Hematopoietic multipotent progenitor cell treated with erythropoietin and hydrocortisone succinate and interleukin-3 and kit ligand, for 15 days (in vitro differentiated cells): ENCODE results near the gene KRT15.
"Not testable (repeated sequence)": the region's sequence is repeated elsewhere in the genome, so short reads cannot be mapped to it uniquely, and the experiment has no call there.

ENCODE experiments used
- DNase-seq: peaks from one replicate; pipeline ENCODE4 v3.0.0-alpha.2; 2015; ENCODE audit warnings: low spot score

KRT15 gene

DNA sequence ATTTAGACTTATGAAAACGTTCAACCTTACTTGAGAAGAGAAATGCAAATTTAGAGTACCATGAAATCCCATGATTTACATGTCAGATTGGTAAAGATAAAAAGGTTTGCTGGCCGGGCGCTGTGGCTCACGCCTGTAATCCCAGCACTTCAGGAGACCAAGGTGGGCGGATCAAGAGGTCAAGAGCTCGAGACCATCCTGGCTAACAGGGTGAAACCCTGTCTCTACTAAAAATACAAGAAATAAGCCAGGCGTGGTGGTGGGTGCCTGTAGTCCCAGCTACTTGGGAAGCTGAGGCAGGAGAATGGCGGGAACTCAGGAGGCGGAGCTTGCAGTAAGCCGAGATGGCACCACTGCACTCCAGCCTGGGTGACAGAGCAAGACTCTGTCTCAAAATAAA lies 24.1 kb upstream of the KRT15 start:
- DNase-seq, result not testable (repeated sequence)

DNA sequence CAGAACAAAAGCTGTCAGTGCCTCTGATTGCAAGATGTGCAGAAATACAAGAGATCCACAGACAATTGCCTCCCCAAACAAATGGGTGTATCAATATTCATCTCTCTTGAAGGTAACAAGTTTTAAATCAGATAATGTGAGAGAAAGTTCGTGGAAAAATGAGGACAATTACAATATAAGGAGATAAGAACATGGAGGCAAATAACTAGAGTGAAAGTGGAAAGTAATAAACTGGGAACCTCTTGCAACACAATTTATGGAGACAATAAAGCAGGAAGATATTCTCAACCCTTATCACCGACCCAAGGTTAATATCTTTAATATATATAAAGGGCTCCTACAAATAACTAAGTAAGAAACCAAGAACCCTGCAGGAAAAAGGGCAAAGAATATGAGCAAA lies 23.7 kb upstream of the KRT15 start:
- DNase-seq, result no peak

DNA sequence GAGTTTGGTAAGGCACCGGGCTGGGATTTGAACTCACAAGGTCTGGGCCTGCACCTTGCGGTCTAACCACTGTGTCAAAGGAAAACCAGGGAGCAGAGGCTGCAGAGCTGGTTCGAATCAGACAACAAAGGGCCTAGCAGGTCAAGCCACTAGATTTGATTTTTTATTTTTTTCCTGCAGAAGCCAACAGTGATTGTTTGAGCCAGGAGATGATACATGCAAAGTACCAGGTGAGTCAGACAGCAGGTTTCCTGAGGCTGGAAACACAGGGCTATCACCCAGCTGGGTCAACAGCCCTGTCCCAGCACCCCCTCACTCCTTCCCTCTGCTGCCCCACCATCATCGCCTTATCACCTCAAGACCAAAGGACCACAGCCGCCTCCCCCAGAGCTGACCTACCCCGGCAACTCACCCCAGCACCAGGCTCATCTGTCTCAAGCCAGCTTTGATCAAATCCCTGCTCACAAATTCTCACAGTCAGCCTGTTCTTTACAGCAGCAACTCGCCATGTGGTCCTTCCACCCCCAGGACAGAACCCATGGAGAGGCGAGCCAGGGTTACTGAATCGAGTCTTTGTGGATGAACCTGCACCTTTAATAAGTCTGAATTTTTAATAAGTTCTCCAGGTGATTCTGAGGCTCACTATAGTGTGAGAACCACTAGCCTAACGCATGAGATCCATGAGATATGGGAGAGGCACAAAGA lies 22.4 kb upstream of the KRT15 start:
- no peak for DNase-seq

DNA sequence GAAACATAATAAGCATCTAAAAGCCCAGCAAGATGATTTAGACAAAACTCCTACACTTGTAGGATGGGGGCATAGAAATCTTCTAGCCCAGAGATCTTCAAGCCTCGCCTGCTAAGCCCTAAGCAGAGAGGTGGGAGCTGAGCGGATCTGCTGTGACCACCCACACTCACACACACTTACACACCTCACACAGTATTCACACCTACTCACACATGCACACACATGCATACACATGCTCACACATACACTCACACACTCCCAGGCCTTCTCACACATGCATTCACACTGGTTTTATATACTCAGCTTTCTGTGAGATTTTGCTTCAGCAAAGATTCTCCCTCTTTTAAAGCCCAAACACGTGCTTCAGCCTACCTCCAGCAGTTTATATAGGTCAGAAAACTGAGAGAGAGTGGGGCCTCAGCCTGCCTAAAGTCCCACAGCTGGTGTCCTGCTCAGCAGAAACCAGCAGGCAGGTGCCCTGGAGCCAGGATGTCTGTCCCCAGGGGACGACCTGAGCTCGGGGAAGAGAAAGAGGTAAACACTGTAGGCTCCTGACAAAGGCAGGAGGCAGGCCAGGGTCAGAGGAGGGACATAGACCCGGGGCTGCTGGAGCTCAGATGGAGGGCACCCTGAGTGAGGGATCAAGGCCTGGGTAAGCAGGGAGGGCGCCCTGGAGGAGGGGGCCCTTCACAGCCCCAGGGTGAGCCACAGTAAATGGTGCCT lies 21.4 kb upstream of the KRT15 start:
- no peak for DNase-seq

DNA sequence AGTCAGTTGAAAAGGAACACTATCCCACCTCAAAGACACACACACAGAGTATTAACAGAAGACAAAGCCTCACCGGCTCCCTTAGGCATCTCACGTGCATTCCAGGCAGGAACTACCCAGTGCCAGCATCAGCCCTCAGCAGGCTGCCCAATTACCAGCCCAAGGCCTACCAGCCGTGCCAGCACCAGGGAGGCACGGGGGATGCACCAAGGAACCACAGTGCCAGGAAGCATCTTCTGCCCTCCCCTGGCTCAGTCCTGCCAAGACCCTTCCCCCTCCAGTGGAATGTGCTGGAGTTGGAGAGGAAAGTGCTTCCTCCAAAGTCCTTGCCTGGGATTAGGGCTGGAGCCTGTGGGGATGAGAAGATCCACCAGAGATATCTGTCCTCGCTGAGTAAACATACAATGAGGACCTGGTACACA lies 20.4 kb upstream of the KRT15 start:
- no peak for DNase-seq

DNA sequence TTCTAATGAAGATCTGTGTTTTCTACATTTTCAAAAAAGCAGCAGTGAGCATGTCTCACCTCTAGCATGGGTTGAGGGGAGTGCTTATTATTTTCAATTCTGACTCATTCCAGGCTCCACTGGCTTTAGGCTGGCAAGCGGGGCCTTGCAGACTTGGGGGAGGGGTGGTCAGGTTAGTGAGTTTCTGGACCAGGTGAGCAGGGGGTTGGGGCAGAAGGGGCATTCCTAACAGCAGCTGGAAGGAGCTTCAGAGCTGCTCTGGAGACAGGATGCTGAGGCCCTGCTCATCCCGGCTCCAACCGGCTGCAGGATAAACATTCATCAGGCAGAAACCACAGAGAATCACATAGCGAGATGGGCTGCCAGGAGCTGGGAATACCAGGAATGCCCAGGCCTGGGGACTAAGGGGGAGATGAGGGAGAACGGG lies 19.9 kb upstream of the KRT15 start:
- DNase-seq, result no peak

DNA sequence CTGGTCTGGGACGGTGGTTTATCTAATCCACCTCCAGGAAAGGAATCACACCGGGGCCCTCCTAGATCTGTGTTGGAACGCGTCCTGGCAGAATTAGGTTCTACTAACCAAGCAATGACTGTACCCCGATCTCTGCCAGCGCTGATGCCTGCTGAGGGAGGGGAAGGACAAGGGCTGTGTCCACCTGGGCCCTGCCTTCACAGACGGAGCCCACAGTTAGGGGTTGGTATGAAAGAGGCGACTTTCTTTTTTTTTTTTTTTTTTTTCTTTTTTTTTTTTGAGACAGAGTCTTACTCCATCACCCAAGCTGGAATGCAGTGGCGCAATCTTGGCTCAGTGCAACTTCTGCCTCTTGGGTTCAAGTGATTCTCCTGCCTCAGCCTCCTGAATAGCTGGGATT lies 19.3 kb upstream of the KRT15 start:
- no peak for DNase-seq

DNA sequence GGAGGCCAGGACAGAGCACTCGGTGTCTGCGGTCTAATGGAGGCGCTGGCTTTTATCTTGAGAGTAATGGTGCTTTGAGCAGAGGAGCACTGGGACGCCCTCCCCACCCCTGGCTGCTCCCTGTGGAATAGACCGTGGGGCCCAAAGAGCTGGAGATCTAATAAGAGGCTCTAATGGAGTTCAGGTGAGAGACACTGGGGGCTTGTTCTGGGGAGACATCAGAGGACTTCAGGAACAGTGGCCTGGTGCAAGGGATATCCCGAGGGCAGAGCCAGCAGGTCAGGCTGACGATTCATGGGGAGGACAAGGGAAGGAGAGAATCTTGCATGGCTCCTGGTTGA lies 18.9 kb upstream of the KRT15 start:
- DNase-seq, result no peak

DNA sequence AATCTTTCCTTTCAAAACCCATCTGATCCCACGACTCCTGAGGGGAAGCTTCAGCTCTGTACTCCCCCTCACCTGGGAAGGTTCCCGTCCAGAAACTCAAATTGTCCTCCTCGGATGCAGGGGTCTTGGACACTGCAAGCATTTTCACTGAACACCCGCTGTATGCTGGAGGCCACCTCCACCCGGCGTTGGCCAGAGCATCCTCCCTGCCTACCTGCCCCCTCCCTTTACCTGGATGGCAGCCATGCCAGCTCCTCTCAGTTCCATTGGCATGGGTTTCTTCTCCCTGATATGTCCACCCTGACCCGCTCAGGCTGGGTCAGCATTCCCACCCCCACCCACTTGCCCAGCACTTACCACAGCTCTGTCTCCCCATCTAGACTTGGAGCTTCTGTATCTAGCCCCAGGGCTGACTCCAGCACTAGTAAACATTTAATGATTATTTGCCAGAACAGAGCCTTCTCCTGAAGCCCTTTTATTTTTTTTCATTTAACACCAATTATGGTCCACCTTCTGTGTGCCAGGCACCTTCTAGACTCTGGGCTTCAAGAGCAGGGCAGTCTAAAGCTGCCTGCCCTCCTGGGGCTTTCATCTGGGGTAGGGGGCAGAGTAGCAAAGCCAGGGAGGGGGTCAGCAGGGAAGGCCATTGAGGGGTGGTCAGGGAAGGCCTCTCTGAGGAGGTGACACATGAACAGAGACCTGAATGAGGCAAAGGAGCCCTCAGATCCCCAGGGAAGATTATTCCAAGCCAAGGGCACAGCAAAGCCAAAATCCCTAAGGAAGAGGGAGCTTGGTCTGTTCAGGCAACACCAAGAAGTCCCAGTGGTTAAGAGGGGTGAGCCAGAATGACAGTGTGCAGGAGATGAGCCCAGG lies 18.3 kb upstream of the KRT15 start:
- no peak for DNase-seq

DNA sequence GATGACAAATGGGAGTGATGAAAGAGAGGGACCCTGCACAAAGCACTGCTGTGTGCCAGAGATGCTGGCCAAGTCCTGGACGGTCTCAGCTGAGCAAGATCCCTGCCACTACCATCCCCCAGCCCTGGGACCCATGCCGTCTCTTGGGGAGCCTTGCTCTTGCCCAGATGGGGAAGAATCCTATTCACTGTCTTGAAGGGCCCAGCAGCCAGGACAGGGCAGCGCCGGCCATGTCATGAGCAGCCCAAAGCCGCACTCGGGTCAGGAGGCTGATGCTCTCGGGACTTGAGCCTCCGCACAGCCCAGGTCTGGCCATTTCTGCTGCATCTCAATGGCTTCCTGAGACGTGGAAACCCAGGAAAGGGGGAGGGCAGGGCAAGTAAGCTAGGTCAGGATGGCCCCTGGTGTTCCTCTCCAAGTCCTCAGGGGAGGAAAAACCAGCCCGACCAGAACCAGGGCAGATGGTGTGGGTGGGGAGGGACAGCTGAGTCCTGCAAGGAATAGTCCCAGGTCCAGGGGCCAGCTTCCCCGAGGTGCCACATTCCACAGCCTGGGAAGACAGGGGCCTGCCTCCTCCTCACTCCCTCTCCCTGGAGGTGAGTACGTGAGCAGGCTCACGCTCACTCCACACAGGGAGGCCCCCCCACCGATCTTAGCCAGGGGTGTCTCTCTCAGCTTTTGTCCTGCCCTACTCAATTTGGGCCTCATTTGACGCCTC lies 17.2 kb upstream of the KRT15 start:
- no peak for DNase-seq

DNA sequence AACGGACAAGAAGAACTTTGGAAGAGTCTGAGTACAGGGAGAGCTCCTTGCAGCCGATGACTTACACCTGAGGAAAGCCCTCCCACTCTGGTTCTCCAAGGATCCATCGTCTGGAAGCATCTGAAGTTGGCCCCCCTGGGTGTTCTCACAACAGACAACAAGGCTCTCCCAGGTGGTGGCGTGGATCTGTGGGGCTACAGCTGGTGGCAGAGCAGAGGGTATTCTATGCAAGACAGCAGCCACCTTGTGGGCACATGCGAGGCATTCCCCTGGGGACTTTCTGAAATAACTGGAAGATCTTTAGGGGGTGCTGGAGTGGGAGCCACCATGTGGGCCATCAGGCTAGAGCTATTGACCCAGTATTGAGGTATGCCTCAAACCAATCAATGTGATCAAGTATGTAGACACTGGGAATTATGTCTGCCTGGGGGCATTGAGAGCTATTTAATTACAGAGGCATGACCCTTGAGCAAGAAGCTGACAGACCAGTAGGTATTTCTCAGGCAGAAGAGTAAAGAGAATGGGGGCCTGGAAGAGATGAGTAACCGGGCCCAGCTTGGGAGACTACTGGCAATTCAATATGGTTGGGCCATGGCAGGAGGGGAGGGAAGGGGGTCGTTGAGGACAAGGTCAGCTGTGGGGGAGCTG lies 16.3 kb upstream of the KRT15 start:
- DNase-seq, result no peak

DNA sequence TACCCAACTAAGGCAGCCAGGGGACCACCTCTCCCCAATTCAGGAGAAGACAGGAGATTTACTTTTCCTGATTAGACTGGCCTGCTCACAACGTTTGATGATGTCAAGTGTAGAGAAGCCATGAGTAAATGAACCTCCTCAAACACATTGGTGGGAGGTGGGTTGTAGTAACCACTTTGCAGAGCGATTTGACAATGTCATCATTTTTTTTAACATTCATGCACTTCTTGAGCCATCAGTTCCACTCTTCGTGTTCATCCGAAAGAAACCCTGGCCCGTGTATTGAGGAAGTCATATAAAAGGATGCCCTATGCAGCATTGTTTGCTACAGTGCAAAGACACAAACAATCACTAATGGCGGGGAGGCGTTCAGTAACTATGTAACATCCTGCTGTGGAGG lies 14.9 kb upstream of the KRT15 start:
- DNase-seq, result no peak

DNA sequence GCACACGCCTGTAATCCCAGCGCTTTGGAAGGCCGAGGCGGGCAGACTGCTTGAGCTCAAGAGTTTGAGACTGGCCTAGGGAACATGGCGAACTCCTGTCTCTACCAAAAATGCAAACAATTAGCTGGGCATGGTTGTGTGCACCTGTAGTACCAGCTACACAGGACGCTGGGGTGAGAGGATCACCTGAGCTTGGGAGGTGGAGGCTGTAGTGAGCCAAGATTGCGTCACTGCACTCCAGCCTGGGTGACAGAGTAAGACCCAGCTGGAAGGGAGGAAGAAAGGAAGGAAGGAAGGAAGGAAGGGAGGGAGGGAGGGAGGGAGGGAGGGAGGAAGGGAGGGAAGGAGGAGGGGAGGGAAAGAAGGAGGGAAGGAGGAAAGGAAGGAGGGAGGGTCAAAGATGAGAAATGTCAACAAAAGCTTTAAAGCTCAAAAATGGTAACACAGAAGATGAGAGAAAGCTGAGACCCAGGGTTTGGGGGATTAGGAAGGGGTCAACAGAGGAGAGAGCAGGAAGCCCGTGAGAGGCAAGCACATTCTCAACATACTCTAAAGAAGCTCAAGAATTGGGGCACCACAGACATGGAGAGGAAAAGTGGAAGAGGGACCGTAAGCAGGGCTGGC lies 14.4 kb upstream of the KRT15 start:
- DNase-seq, result no peak

DNA sequence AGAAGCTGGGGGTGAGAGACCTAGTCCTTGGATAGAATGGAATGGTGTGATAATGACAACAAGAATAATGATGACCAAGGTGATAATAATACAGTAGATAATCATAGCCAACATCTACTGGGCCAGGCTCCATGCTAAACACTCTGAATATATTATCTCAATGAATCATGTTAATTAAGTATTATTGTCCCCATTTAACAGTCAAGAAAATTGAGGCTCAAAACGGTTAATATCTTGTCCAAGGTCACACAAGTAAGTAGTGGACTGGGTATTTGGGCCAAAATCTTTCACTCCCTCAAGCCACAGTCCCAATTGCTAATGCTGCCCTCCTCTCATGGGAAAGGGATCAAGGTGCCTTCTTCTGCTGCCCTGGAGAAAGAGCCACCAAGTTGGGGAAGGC lies 13.3 kb upstream of the KRT15 start:
- no peak for DNase-seq

DNA sequence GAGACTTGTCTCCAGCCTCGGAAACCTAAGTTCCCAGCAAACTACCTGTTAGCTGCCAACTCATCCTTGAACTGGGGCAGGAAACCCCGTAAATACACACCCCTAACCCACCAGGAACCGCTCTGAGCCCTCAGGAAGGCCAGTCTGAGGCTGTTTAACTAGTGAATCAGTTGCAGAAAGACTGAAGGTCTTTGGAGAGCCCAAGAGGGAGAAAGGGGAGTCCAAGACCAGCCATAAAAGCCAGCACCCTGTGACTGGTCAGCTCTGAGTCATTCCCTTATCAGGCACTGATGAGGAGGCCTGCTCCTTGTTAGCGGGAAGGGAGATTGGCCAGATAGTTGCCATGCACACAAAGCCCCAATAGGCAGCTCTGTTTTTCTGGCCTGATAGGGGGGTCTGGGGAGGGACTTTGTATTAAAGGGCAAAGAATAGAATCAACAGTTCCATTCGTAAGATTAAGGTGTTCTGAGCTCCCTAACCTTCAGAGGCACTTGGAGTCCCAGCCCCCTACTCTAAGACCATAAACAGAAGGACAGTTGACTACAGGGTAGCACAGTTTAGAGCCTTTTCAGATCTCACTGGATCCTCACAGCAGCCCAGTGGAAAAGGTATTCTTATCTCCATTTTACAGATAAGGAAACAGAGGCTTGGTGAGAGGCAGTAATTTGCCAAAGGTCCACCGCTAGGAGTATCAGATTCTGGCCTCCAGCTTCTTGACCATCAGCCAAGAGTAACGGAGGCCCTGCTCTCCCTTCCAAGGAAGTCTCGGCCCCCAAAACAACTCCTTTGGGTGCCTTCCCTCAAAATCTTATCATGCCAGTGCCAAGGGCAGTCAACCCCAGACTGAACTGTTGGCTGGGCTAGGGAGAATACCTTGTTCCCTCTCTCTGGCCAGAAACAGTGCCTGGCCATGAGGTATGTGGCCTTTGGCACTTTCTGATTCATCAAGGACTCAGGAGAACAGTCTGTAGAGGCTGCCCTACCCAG lies 11.7 kb upstream of the KRT15 start:
- DNase-seq, result no peak

DNA sequence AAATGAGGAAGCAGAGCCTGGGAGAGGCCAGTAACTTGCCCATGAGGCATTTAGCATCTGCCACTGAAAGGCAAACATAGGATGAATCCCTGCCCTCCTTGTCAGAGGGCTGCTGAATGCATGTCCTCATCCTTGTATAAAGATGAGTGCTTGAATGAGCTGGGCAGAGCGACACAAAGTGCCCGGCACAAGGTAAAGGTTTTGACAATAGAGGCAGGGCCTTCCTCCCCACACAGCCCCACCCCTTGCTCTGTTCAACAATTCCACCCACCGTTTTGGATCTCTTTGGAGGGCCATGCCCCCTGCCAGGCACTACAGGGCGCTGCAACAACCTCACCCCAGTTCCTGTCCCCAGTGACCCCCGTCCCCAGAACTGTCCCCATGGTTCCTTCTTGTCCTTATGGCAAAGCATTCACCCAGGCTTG lies 10.8 kb upstream of the KRT15 start:
- DNase-seq, result no peak

DNA sequence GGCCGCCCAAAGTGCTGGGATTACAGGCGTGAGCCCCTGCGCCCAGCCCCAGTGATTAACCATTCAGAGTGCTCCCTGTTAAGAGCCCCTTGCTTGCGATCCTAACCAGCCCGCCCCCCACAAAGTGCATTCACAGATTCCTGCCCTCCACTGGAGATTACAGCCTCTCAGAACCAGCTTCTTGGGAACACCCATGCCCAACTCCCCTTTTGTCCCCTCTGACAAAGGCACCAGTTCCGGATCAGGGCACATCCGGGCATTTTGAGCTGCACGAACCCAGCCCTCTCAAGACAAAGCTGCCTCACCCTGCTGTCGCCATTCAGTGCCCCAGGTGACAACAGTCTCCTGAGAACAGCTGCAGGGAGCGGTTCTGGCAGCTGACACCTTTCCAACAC lies 10.3 kb upstream of the KRT15 start:
- no peak for DNase-seq

DNA sequence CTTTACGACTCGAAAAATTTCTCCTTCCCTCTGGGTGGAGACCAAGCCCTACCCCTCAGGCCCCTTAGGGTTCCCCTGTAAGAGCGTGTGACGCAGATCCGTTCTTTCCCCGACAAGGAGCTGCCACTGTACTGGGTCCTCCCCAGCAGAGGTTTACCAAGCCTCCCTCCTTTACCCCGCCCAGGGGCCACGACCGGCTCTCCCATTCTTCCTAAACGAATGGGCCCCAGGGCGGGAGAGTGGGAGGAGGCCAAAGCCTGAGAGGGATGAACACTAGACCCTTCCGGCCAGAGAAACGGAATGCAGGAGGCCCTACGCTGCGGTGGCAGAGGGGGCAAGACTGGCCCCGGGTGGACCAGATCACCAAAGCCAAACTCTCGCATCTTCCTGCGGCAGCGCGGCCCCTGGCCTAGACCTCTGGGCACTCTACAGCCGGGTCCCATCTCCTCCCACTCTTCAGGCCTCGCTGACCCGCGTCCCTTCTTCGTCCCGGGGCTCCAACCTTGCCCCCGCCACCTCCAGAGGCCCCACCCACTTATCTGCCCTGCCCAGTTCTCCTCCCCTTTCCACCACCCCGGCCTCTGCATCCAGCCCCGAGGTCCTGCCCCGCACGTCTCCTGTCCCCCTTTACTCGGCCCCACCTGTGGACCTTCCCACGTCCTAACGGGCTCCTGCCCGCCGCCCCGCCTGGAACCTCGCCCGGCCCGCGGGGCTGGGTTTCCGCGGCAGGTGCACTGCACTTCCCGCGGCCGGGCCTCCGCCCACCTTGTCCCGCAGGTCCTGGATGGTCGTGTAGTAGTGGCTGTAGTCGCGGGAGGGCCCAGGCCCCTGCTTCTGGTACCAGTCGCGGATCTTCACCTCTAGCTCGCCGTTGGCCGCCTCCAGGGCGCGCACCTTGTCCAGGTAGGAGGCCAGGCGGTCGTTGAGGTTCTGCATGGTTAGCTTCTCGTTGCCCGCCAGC lies 8.7 kb upstream of the KRT15 start:
- DNase-seq, result no peak

DNA sequence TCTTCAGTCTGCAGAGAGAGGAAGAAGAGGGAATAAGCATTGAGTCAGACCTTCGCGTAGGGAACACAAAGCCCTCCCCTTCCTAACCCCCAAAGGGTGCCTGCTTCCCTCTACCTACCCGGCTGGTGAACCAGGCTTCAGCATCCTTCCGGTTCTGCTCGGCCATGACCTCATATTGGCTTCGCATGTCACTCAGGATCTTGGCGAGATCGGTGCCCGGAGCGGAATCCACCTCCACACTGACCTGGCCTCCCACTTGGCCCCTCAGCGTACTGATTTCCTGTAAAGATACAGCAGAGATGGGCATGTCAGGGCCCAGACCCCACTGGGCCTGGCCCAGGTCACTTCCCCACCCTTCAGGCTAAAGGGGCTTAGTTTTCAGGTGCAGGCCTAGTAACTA lies 5.6 kb upstream of the KRT15 start:
- DNase-seq, result no peak
